HepG2 (cell line): ENCODE results near the gene DGKB. TPM values are rescaled to one million over a fixed set of nuclear protein-coding genes. Genes with fewer than 3 reads are reported as not detected.

Experiments used
- ATAC-seq: fragments of 200-7000 bp; cut with Tn5 transposase; 3 replicates; pipeline ENCODE4 v1.9.1; 2020; ENCODE audit warnings: mild to moderate bottlenecking, moderate library complexity
- BruUV-seq: library from RNA; stranded (reverse); fragments of 400-500 nt; replicated peaks from 2 replicates; lab custom pipeline; 2021; lab: Mats Ljungman, UMichigan
- CTCF ChIA-PET: fragments of 300-600 bp; formaldehyde crosslinking; extraction: SDS; loops from one replicate; lab custom pipeline; 2021; ENCODE audit warnings: low total read pairs, inconsistent platforms, low intra/inter-chr PET ratio; lab: Yijun Ruan, JAX
- POLR2A ChIA-PET: fragments of 350-600 bp; sonication (Branson Sonifier 250); formaldehyde crosslinking; loops from one replicate; lab custom pipeline; 2020; ENCODE audit warnings: antibody characterized with exemption, inconsistent platforms; lab: Yijun Ruan, JAX
- DNase-seq: peaks from one replicate; pipeline ENCODE4 v3.0.0-alpha.2; 2015; ENCODE audit warnings: low spot score
- FAIRE-seq: peaks from 3 replicates; lab custom pipeline; 2011; peaks lifted over from hg19 to GRCh38; lab: Jason Lieb, UNC
- H2AFZ ChIP-seq: one replicate; pipeline ENCODE4 v1.6.1; 2011; ENCODE audit warnings: low read length, inconsistent platforms
- H3K27ac ChIP-seq: fragments of 300-600 bp; 3 replicates; pipeline ENCODE4 v1.8.0; 2011; ENCODE audit warnings: mixed run types, mild to moderate bottlenecking, mixed read lengths, low read length, inconsistent platforms; ENCODE audit not compliant: insufficient read depth; ENCODE audit errors: extremely low read length
- H3K27me3 ChIP-seq, 2 experiments: fragments of 200-600 bp in 1 of 2; 2 replicates in 1 of 2; 3 replicates in 1 of 2; pipeline versions ENCODE4 v1.6.0 to v1.8.0; 2011; ENCODE audit warnings: low read length in 2 of 2, mild to moderate bottlenecking in 2 of 2, moderate library complexity in 2 of 2, inconsistent platforms in 1 of 2; ENCODE audit not compliant: insufficient read depth in 2 of 2, control insufficient read depth in 1 of 2
- H3K36me3 ChIP-seq, 2 experiments: fragments of 200-600 bp in 1 of 2; replicated peaks in 1 of 2; 2 replicates in 1 of 2; 3 replicates in 1 of 2; pipeline versions ENCODE4 v1.5.1 to v1.8.0; 2011; ENCODE audit warnings: low read length in 2 of 2, inconsistent platforms in 1 of 2; ENCODE audit not compliant: insufficient read depth in 2 of 2, control insufficient read depth in 1 of 2
- H3K4me1 ChIP-seq: 2 replicates; pipeline ENCODE4 v1.5.1; 2012; ENCODE audit warnings: low read length, inconsistent platforms; ENCODE audit not compliant: insufficient read depth
- H3K4me2 ChIP-seq: 2 replicates; pipeline ENCODE4 v1.6.0; 2011; ENCODE audit warnings: low read depth, low read length, inconsistent platforms
- H3K4me3 ChIP-seq, 3 experiments: fragments of 200-600 bp in 1 of 3; sonication (generic), shearing (Covaris generic) in 1 of 3; replicated peaks in 1 of 3; 2 replicates each; pipeline ENCODE4 v1.5.1; 2011 to 2016; ENCODE audit warnings: low read length in 3 of 3, inconsistent platforms in 2 of 3, low read depth in 2 of 3, mild to moderate bottlenecking in 2 of 3, control low read depth in 1 of 3, mixed read lengths in 1 of 3; ENCODE audit not compliant: insufficient read depth in 1 of 3
- H3K79me2 ChIP-seq: one replicate; pipeline ENCODE4 v1.6.1; 2011; ENCODE audit warnings: low read length, inconsistent platforms; ENCODE audit not compliant: insufficient read depth
- H3K9ac ChIP-seq: 2 replicates; pipeline ENCODE4 v1.6.0; 2011; ENCODE audit warnings: mild to moderate bottlenecking, low read depth, low read length, inconsistent platforms; ENCODE audit not compliant: insufficient read depth
- H3K9me3 ChIP-seq: 2 replicates; pipeline ENCODE4 v1.5.1; 2012; ENCODE audit warnings: mild to moderate bottlenecking, low read length
- H4K20me1 ChIP-seq: 2 replicates; pipeline ENCODE4 v1.6.0; 2011; ENCODE audit warnings: inconsistent platforms, mild to moderate bottlenecking, low read length, moderate library complexity; ENCODE audit not compliant: insufficient read depth
- CBX1 ChIP-seq: IDR thresholded peaks from one replicate; pipeline ENCODE4 v1.6.1; 2016; ENCODE audit warnings: antibody characterized with exemption, low read depth
- CEBPB ChIP-seq: IDR thresholded peaks from 2 replicates; pipeline ENCODE4 v1.6.1; 2011; ENCODE audit warnings: low read depth, low read length, improper control_type of control experiment, borderline replicate concordance
- EP300 ChIP-seq, 3 experiments: sonication (generic) in 1 of 3; formaldehyde crosslinking in 1 of 3; IDR thresholded peaks; 2 replicates each; pipeline versions ENCODE4 v1.5.1 to v1.6.1; 2011 to 2020; ENCODE audit warnings: low read depth in 2 of 3, low read length in 2 of 3, borderline replicate concordance in 1 of 3, improper control_type of control experiment in 1 of 3, mild to moderate bottlenecking in 1 of 3, missing genetic modification reagents in 1 of 3, moderate library complexity in 1 of 3
- FOXJ3 ChIP-seq: sonication (generic); formaldehyde crosslinking; IDR thresholded peaks from 2 replicates; pipeline ENCODE4 v1.4.0; 2020; ENCODE audit warnings: missing genetic modification reagents, mild to moderate bottlenecking, borderline replicate concordance
- GATA4 ChIP-seq: sonication (generic); IDR thresholded peaks from 2 replicates; pipeline ENCODE4 v1.6.1; 2016; ENCODE audit warnings: antibody characterized with exemption, low read depth, borderline replicate concordance
- NAIF1 ChIP-seq: sonication (generic); formaldehyde crosslinking; IDR thresholded peaks from 2 replicates; pipeline ENCODE4 v1.5.0; 2020; ENCODE audit warnings: mild to moderate bottlenecking, missing genetic modification reagents, borderline replicate concordance
- NFKB2 ChIP-seq: sonication (generic); formaldehyde crosslinking; IDR thresholded peaks from 2 replicates; pipeline ENCODE4 v1.4.0; 2020; ENCODE audit warnings: missing genetic modification reagents, borderline replicate concordance
- ONECUT2 ChIP-seq: sonication (generic); formaldehyde crosslinking; IDR thresholded peaks from 2 replicates; pipeline ENCODE4 v1.4.0; 2020; ENCODE audit warnings: missing genetic modification reagents
- ZBTB39 ChIP-seq: sonication (generic); formaldehyde crosslinking; IDR thresholded peaks from 2 replicates; pipeline ENCODE4 v1.5.0; 2020; ENCODE audit warnings: missing genetic modification reagents
- ZFP1 ChIP-seq: IDR thresholded peaks from 2 replicates; pipeline ENCODE4 v1.6.1; 2016
- ZHX2 ChIP-seq, 2 experiments: sonication (generic) in 1 of 2; formaldehyde crosslinking in 1 of 2; IDR thresholded peaks; 2 replicates each; pipeline versions ENCODE4 v1.6.1 to v1.9.0; 2014 to 2022; ENCODE audit warnings: antibody characterized with exemption in 1 of 2, borderline replicate concordance in 1 of 2, inconsistent platforms in 1 of 2, low read depth in 1 of 2, missing genetic modification reagents in 1 of 2
- ZNF629 ChIP-seq: sonication (generic); formaldehyde crosslinking; conservative IDR thresholded peaks from 2 replicates; pipeline ENCODE4 v1.5.0; 2020; ENCODE audit warnings: missing genetic modification reagents
- ZNF652 ChIP-seq: IDR thresholded peaks from 2 replicates; pipeline ENCODE4 v1.6.1; 2016; ENCODE audit warnings: low read depth, borderline replicate concordance
- WGBS: methylation state at CpG from one replicate; pipeline ENCODE4 v1.1.6; 2017; ENCODE audit warnings: low lambda C conversion rate; 5-methylcytosine and 5-hydroxymethylcytosine counted together
- in situ Hi-C: cut with HindIII; loops from 2 replicates; pipeline ENCODE4 v1.10.0; 2017; ENCODE audit warnings: low pct_unique_long_range_greater_than_20kb; ENCODE audit not compliant: extremely low pct_ligation_motif_present
- intact Hi-C: fragments of 100-400 bp; cut with micrococcal nuclease; formaldehyde crosslinking; loops from one replicate; pipeline ENCODE4 v1.10.0; 2022; ENCODE audit not compliant: unreplicated experiment
- polyA plus RNA-seq, 8 experiments: library from polyadenylated mRNA; depleted of rRNA in 3 of 8; stranded (reverse) in 7 of 8; unstranded in 1 of 8; fragments of >200 nt; fragmentation: Illumina TruSeq in 4 of 8; extraction: Trizol in 4 of 8; gene quantifications; 2 replicates each; pipeline versions ENCODE4 v1.2.1 to v1.2.3, GENCODE V29; 2011 to 2016; ENCODE audit warnings: low read depth in 4 of 8, missing spikeins in 1 of 8, mixed read lengths in 1 of 8; ENCODE audit not compliant: insufficient read depth in 1 of 8
- total RNA-seq, 5 experiments: library from RNA; depleted of rRNA; stranded (reverse); fragments of >200 nt; fragmentation: Illumina TruSeq; extraction: Trizol; gene quantifications; 2 replicates each; pipeline ENCODE4 v1.2.3, GENCODE V29; 2016; ENCODE audit warnings: low read depth in 1 of 5

Gene DGKB
- total and polyA plus RNA-seq, 2 of the 13 experiments (the other 11 are each of a cell fraction or from before 2014, with no cell fraction given) = not detected

- TF ChIP-seq ZHX2 (IDR thresholded peaks at IDR 0.05; ENCODE audit: low read depth) (no peak), ZHX2 (CRISPR knock-in tag; IDR thresholded peaks at IDR 0.05; ENCODE audit: borderline replicate concordance) (no peak), EP300 (IDR thresholded peaks at IDR 0.05; ENCODE audit: low read depth in 2 of 2, low read length in 2 of 2) (no peak), EP300 (CRISPR knock-in tag; IDR thresholded peaks at IDR 0.05; ENCODE audit: borderline replicate concordance) (no peak), NAIF1 (CRISPR knock-in tag) (no peak), CBX1 (no peak), FOXJ3 (CRISPR knock-in tag) (no peak)
Observed at GRCh38 chr7:14806891-14807290, 95.7 kb downstream of the DGKB start (continued).

- TF ChIP-seq ZNF652 (CRISPR knock-in tag) = peak; percentile 17; the same call in 1 of the 2 replicates
- TF ChIP-seq GATA4 = no peak
- TF ChIP-seq ZNF629 (CRISPR knock-in tag) = peak; percentile 33; the same call in 1 of the 2 replicates
- peak; percentile 59 for TF ChIP-seq CEBPB
- TF ChIP-seq ZFP1 (CRISPR knock-in tag) = no peak
- no peak for TF ChIP-seq NFKB2
- no peak for TF ChIP-seq ONECUT2 (CRISPR knock-in tag)
- TF ChIP-seq ZBTB39 (CRISPR knock-in tag) = no peak
- intact Hi-C loops = no loop called here
- Histone ChIP-seq H4K20me1 (no peaks in the 10 kb centered on the region), H3K36me3 (no peaks in the 10 kb centered on the region), H3K79me2 (no peaks in the 10 kb centered on the region), H3K9ac (no peak overlapping the region), H3K27ac (no peak overlapping the region), H3K4me1 (no peaks in the 10 kb centered on the region), H3K27me3 (no peaks in the 10 kb centered on the region), H2AFZ (no peak overlapping the region), H3K9me3 (peaks cover 33% of the 10 kb centered on the region), H3K4me3 (no peak overlapping the region), H3K4me2 (no peak overlapping the region)
- CTCF ChIA-PET = no interaction called here
- WGBS = 21% methylated on average over 2 of the region's 2 CpGs
- no TSS peak for BruUV-seq
- FAIRE-seq (no peak), DNase-seq (no peak), ATAC-seq (no peak)
- in situ Hi-C loops = no loop called here
- POLR2A ChIA-PET = no interaction called here
Observed at GRCh38 chr7:14805105-14805719, 97.3 kb downstream of the DGKB start.
